Uterus (tissue), 2 donors: Measurements from ENCODE around the gene MYO6.

Experiments
- POLR2A ChIP-seq, 2 donors: fragments of 450-650 bp; IDR thresholded peaks; one replicate each; pipeline ENCODE4 v1.6.1; 2016; ENCODE audit warnings: antibody characterized with exemption in 2 of 2, mild to moderate bottlenecking in 1 of 2, moderate library complexity in 1 of 2
- TF ChIP-seq, protein P1 (sequence below), 4 experiments: fragments of 200-600 bp in 2 of 4; fragments of 450-650 bp in 2 of 4; sonication (generic) in 2 of 4; IDR thresholded peaks; one replicate each; pipeline ENCODE4 v1.5.1; 2016 to 2019; ENCODE audit warnings: antibody characterized with exemption in 4 of 4, mild to moderate bottlenecking in 2 of 4, moderate library complexity in 1 of 4

- TF ChIP-seq, protein P1, sequence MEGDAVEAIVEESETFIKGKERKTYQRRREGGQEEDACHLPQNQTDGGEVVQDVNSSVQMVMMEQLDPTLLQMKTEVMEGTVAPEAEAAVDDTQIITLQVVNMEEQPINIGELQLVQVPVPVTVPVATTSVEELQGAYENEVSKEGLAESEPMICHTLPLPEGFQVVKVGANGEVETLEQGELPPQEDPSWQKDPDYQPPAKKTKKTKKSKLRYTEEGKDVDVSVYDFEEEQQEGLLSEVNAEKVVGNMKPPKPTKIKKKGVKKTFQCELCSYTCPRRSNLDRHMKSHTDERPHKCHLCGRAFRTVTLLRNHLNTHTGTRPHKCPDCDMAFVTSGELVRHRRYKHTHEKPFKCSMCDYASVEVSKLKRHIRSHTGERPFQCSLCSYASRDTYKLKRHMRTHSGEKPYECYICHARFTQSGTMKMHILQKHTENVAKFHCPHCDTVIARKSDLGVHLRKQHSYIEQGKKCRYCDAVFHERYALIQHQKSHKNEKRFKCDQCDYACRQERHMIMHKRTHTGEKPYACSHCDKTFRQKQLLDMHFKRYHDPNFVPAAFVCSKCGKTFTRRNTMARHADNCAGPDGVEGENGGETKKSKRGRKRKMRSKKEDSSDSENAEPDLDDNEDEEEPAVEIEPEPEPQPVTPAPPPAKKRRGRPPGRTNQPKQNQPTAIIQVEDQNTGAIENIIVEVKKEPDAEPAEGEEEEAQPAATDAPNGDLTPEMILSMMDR (IDR thresholded peaks at IDR 0.05): no peak
- TF ChIP-seq POLR2A (IDR thresholded peaks at IDR 0.05): no peak
Observed at GRCh38 chr6:75842732-75843131, 93.7 kb downstream of the MYO6 start.
